Nephron (organoid): ENCODE data around the gene IL15RA.
A peak's percentile ranks its signal among the peaks of the same experiment; 100 is the strongest.

Experiments used
- H3K27ac Mint-ChIP-seq, 3 experiments: 2 replicates each; pipeline ENCODE4 v1.8.0; 2020; ENCODE audit warnings: mixed read lengths in 3 of 3, mild to moderate bottlenecking in 2 of 3, moderate library complexity in 1 of 3
- H3K27me3 Mint-ChIP-seq: 2 replicates; pipeline ENCODE4 v1.8.0; 2021; ENCODE audit warnings: low read depth, mild to moderate bottlenecking, moderate library complexity, mixed read lengths
- H3K36me3 Mint-ChIP-seq: 2 replicates; pipeline ENCODE4 v1.8.0; 2020; ENCODE audit warnings: low read depth, mixed read lengths
- H3K4me1 Mint-ChIP-seq: 2 replicates; pipeline ENCODE4 v1.8.0; 2020; ENCODE audit warnings: mixed read lengths
- H3K4me3 Mint-ChIP-seq, 3 experiments: 2 replicates each; pipeline ENCODE4 v1.8.0; 2020; ENCODE audit warnings: mild to moderate bottlenecking in 3 of 3, mixed read lengths in 3 of 3, moderate library complexity in 2 of 3
- H3K9me3 Mint-ChIP-seq: 2 replicates; pipeline ENCODE4 v1.8.0; 2020; ENCODE audit warnings: mixed read lengths
- CTCF ChIP-seq, 3 experiments: fragments of 200-600 bp; sonication (generic); IDR thresholded peaks; one replicate each; pipeline ENCODE4 v1.5.0; 2021; ENCODE audit warnings: antibody characterized with exemption in 3 of 3; ENCODE audit not compliant: unreplicated experiment in 3 of 3

Gene IL15RA

GRCh38 chr10:5977471-5978229 lies at the start of gene IL15RA:
TSS of gene IL15RA (minus strand) at chr10:5977543. CDS start at chr10:5977492, 51 bp downstream.
- Mint-ChIP-seq H3K27me3 (peaks cover 81% of the 10 kb centered on the region), H3K9me3 (no peaks in the 10 kb centered on the region), H3K27ac (no peak within 1 kb of the TSS), H3K36me3 (no peaks in the 10 kb centered on the region), H3K4me1 (peaks cover 4% of the 10 kb centered on the region), H3K4me3 (peak within 1 kb of the TSS; percentile 86 to 95 (median 93))
- TF ChIP-seq CTCF (IDR thresholded peaks at IDR 0.05; ENCODE audit: unreplicated experiment in 3 of 3): no peak

- H3K9me3 Mint-ChIP-seq: peaks cover 19% of the 10 kb centered on the region
- H3K4me3 Mint-ChIP-seq: no peak overlapping the region
These were observed 48.4 kb upstream of the IL15RA start for GRCh38 chr10:6025683-6026255.

GRCh38 chr10:6024334-6024682 lies 47.0 kb upstream of the IL15RA start:
- Mint-ChIP-seq H3K4me3 (no peak overlapping the region), H3K27me3 (peaks cover 12% of the 10 kb centered on the region), H3K9me3 (peaks cover 10% of the 10 kb centered on the region), H3K27ac (no peak overlapping the region), H3K36me3 (no peaks in the 10 kb centered on the region), H3K4me1 (no peaks in the 10 kb centered on the region)
- TF ChIP-seq CTCF (IDR thresholded peaks at IDR 0.05; ENCODE audit: unreplicated experiment in 3 of 3): no peak

More at GRCh38 chr10:6025683-6026255, 48.4 kb upstream of the IL15RA start:
- Mint-ChIP-seq H3K27ac (no peak overlapping the region), H3K36me3 (no peaks in the 10 kb centered on the region), H3K27me3 (peaks cover 12% of the 10 kb centered on the region), H3K4me1 (no peaks in the 10 kb centered on the region)
- no peak for TF ChIP-seq CTCF (IDR thresholded peaks at IDR 0.05; ENCODE audit: unreplicated experiment in 3 of 3)

GRCh38 chr10:6023661-6024333 lies 46.5 kb upstream of the IL15RA start:
- Mint-ChIP-seq H3K4me1 (no peaks in the 10 kb centered on the region), H3K27me3 (peaks cover 12% of the 10 kb centered on the region), H3K9me3 (peaks cover 10% of the 10 kb centered on the region), H3K36me3 (no peaks in the 10 kb centered on the region), H3K4me3 (no peak overlapping the region), H3K27ac (no peak overlapping the region)
- no peak for TF ChIP-seq CTCF (IDR thresholded peaks at IDR 0.05; ENCODE audit: unreplicated experiment in 3 of 3)

GRCh38 chr10:6022660-6023059 lies 45.3 kb upstream of the IL15RA start:
- no peaks in the 10 kb centered on the region for H3K4me1 Mint-ChIP-seq
- H3K27me3 Mint-ChIP-seq: peaks cover 9% of the 10 kb centered on the region
- no peaks in the 10 kb centered on the region for H3K36me3 Mint-ChIP-seq
- H3K27ac Mint-ChIP-seq: no peak overlapping the region
- no peak for TF ChIP-seq CTCF (IDR thresholded peaks at IDR 0.05; ENCODE audit: unreplicated experiment in 3 of 3)
- no peaks in the 10 kb centered on the region for H3K9me3 Mint-ChIP-seq
- no peak overlapping the region for H3K4me3 Mint-ChIP-seq
